Endothelial cell (in vitro differentiated cells): Measurements from ENCODE around the gene SLC24A5. TPM values are rescaled to one million over a fixed set of nuclear protein-coding genes. Genes with fewer than 3 reads are reported as not detected.

Source experiments
- DNase-seq: peaks from one replicate; pipeline ENCODE4 v3.0.0; 2021; ENCODE audit warnings: low spot score
- H3K27ac Mint-ChIP-seq: one replicate; pipeline ENCODE4 v1.8.0; 2021; ENCODE audit warnings: mixed read lengths, inconsistent platforms; ENCODE audit not compliant: unreplicated experiment
- H3K27me3 Mint-ChIP-seq: one replicate; pipeline ENCODE4 v1.8.0; 2021; ENCODE audit warnings: mild to moderate bottlenecking, moderate library complexity, mixed read lengths, inconsistent platforms; ENCODE audit not compliant: unreplicated experiment
- H3K36me3 Mint-ChIP-seq: one replicate; pipeline ENCODE4 v1.8.0; 2021; ENCODE audit warnings: mild to moderate bottlenecking, low read depth, mixed read lengths, inconsistent platforms; ENCODE audit not compliant: unreplicated experiment
- H3K4me1 Mint-ChIP-seq: one replicate; pipeline ENCODE4 v1.8.0; 2021; ENCODE audit warnings: mild to moderate bottlenecking, mixed read lengths, inconsistent platforms; ENCODE audit not compliant: unreplicated experiment
- H3K4me3 Mint-ChIP-seq: one replicate; pipeline ENCODE4 v1.8.0; 2021; ENCODE audit warnings: mild to moderate bottlenecking, mixed read lengths, inconsistent platforms; ENCODE audit not compliant: unreplicated experiment
- H3K9me3 Mint-ChIP-seq: one replicate; pipeline ENCODE4 v1.8.0; 2021; ENCODE audit warnings: mixed read lengths, inconsistent platforms; ENCODE audit not compliant: unreplicated experiment
- total RNA-seq: library from RNA; stranded (reverse); fragmentation: NEBNext Ultra II Directional; extraction: Animal tissue kit (Norgen Biotek cat#: 25700); gene quantifications from one replicate; pipeline ENCODE4 v1.2.1, GENCODE V29; 2021; ENCODE audit not compliant: unreplicated experiment
- TF ChIP-seq, protein P1 (sequence below): fragments of 200-600 bp; sonication (generic); IDR thresholded peaks from one replicate; pipeline ENCODE4 v1.5.0; 2021; ENCODE audit warnings: antibody characterized with exemption; ENCODE audit not compliant: unreplicated experiment

The SLC24A5 gene
- total RNA-seq, 1 donor from 2014 or later, result not detected

DNA sequence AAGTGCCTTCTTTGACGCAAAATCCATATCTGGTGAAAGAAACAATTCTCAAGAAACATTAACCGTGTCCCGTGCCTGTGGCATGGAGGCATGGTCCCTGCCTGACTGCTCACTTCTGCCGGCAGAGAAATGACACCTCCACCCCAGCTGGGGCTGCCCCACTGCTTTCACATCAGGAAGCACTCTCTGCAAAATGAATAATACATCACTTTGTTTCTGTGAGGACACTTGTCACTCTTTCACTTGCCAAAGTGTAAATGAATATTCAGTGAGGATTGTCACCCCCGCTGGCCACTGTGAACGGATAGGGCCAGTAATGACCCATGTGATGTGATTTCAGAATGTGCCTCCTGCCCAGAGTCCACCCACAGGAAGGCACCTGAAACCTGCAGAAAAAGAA is 31.1 kb upstream of the SLC24A5 start:
- Mint-ChIP-seq H3K36me3 (peaks cover 5% of the 10 kb centered on the region), H3K9me3 (peaks cover 5% of the 10 kb centered on the region), H3K4me3 (no peak overlapping the region), H3K4me1 (no peaks in the 10 kb centered on the region), H3K27me3 (no peaks in the 10 kb centered on the region), H3K27ac (no peak overlapping the region)
- no peak for DNase-seq
- TF ChIP-seq, protein P1, sequence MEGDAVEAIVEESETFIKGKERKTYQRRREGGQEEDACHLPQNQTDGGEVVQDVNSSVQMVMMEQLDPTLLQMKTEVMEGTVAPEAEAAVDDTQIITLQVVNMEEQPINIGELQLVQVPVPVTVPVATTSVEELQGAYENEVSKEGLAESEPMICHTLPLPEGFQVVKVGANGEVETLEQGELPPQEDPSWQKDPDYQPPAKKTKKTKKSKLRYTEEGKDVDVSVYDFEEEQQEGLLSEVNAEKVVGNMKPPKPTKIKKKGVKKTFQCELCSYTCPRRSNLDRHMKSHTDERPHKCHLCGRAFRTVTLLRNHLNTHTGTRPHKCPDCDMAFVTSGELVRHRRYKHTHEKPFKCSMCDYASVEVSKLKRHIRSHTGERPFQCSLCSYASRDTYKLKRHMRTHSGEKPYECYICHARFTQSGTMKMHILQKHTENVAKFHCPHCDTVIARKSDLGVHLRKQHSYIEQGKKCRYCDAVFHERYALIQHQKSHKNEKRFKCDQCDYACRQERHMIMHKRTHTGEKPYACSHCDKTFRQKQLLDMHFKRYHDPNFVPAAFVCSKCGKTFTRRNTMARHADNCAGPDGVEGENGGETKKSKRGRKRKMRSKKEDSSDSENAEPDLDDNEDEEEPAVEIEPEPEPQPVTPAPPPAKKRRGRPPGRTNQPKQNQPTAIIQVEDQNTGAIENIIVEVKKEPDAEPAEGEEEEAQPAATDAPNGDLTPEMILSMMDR, result no peak

DNA sequence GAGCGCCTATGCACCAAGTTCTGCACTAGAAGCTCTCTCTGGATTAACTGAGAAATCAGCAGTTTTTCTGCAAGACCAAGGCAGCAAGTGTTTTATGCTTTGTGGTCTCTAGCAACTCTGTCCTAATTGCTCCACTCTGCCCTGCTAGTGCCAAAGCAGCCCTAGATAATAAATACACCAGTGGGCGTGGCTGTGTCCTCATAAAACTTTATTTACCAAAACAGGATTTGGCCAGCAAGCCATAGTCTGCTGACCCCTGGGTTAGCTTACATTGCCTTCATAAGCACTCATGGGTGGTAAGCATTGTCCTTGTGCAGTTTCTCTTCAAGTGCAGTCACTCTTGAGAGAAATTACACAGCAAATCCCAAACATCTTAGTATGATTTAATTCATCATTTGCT is 30.7 kb upstream of the SLC24A5 start:
- H3K27ac Mint-ChIP-seq, result no peak overlapping the region
- H3K9me3 Mint-ChIP-seq, result peaks cover 5% of the 10 kb centered on the region
- H3K4me1 Mint-ChIP-seq, result no peaks in the 10 kb centered on the region
- H3K27me3 Mint-ChIP-seq, result no peaks in the 10 kb centered on the region
- TF ChIP-seq, protein P1, result no peak
- H3K4me3 Mint-ChIP-seq, result no peak overlapping the region
- H3K36me3 Mint-ChIP-seq, result peaks cover 5% of the 10 kb centered on the region
- DNase-seq, result no peak

DNA sequence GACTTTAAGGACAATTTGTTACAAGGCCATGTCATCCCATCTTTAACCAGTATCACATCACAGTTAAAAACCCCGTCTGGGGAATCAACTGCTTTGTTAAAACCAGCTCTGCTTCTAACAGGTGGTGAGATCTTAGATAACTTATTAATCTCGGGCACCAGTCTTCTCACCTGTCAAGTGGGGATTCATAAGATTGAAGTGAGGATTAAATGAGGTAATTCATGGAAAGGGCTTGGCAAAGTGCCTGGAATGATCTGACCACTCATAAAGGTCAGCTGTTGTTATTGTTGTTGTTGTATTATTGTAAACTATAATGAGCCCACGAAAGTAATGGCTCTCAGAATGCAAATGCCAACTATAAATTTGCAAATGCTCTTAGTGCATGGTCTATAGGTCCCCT is 30.1 kb upstream of the SLC24A5 start:
- TF ChIP-seq, protein P1, result no peak
- peaks cover 5% of the 10 kb centered on the region for H3K36me3 Mint-ChIP-seq
- H3K9me3 Mint-ChIP-seq, result peaks cover 5% of the 10 kb centered on the region
- no peak overlapping the region for H3K4me3 Mint-ChIP-seq
- H3K4me1 Mint-ChIP-seq, result no peaks in the 10 kb centered on the region
- DNase-seq, result no peak
- H3K27me3 Mint-ChIP-seq, result no peaks in the 10 kb centered on the region
- H3K27ac Mint-ChIP-seq, result no peak overlapping the region

DNA sequence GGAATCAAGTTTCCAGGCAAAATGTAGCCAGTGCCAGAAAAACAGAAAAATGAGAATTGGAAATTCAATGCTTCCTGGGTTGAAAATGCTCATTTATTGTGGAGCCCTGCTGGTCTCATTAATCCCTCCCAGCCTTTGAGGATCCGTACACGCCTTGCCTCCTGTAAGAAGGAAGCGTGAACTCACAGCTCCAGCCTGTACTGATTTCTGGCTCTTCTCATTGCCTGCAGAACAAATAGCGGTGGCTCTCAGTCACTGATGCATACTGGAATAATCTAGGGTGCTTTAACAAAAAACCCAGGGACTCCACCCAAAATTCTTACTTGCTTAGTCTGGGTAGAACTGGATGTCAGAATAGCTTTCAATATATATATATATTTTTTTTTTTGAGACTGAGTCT is 29.3 kb upstream of the SLC24A5 start:
- H3K4me1 Mint-ChIP-seq, result no peaks in the 10 kb centered on the region

DNA sequence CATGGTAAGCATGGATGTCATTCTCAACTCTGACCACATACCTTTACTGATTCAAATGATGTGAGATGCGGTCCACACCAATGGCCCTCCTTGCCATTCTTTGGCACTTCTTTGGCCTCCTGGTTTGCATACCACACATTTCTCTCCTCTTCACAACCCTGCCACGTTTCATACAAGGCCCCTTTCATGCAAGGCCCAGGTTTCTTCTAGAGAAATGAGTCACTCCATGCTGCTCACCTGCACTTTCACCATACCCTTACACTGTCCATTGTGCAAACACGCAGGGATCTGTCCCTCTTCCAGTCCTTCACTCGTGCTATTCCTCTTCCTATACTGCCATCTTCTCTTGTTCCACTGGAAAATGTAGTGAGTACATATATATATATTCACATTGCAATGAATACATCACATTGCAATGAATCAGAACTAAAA is 24.4 kb upstream of the SLC24A5 start:
- Mint-ChIP-seq H3K27ac (no peak overlapping the region), H3K36me3 (no peaks in the 10 kb centered on the region), H3K27me3 (no peaks in the 10 kb centered on the region), H3K4me3 (no peak overlapping the region), H3K9me3 (no peaks in the 10 kb centered on the region), H3K4me1 (no peaks in the 10 kb centered on the region)
- TF ChIP-seq, protein P1, result no peak
- no peak for DNase-seq

More for the DNA sequence above, 29.3 kb upstream of the SLC24A5 start:
- Mint-ChIP-seq H3K27ac (no peak overlapping the region), H3K9me3 (peaks cover 5% of the 10 kb centered on the region), H3K4me3 (no peak overlapping the region), H3K27me3 (no peaks in the 10 kb centered on the region), H3K36me3 (peaks cover 5% of the 10 kb centered on the region)
- no peak for DNase-seq
- TF ChIP-seq, protein P1, result no peak
